ENCODE measurements around the gene GALNT13.

The GALNT13 gene

DNA sequence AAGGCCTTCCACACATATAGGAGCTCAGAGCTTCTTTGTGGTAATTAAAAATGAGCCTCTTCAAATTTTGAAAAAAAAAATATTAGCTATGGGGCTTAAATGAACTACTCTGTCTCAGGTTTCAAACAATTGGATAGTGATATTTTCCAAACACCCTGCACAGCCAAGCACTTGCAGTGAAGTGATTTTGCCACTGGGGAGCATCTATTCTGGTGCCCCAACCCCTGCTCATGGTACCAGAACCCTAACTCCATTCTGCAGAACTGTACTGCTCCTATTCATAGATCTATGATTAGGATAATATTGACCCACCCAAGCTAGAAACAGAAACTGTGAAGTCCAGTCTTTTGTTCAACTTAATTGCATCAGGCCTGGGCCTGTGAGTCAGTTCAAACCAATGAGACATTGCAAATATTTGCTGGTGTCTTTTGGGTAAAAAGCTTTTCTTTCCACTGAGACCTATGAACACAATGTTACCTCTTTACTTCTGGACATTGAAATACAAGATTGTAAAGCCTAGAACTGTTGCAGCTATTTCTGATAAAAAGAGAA lies 324.0 kb downstream of the GALNT13 start:
- H3K4me2 ChIP-seq (ENCODE audit: low read depth, low read length) = no peak overlapping the region
- H2AFZ ChIP-seq (ENCODE audit: low read length) = no peak overlapping the region
- H3K79me2 ChIP-seq (ENCODE audit: low read length) = no peaks in the 10 kb centered on the region
- H3K4me1 ChIP-seq (ENCODE audit: low read length) = no peaks in the 10 kb centered on the region
- TF ChIP-seq, protein P1, sequence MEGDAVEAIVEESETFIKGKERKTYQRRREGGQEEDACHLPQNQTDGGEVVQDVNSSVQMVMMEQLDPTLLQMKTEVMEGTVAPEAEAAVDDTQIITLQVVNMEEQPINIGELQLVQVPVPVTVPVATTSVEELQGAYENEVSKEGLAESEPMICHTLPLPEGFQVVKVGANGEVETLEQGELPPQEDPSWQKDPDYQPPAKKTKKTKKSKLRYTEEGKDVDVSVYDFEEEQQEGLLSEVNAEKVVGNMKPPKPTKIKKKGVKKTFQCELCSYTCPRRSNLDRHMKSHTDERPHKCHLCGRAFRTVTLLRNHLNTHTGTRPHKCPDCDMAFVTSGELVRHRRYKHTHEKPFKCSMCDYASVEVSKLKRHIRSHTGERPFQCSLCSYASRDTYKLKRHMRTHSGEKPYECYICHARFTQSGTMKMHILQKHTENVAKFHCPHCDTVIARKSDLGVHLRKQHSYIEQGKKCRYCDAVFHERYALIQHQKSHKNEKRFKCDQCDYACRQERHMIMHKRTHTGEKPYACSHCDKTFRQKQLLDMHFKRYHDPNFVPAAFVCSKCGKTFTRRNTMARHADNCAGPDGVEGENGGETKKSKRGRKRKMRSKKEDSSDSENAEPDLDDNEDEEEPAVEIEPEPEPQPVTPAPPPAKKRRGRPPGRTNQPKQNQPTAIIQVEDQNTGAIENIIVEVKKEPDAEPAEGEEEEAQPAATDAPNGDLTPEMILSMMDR (IDR thresholded peaks at IDR 0.05; ENCODE audit: low read length) = no peak
- no peak for TF ChIP-seq EZH2 (optimal IDR thresholded peaks at IDR 0.05; ENCODE audit: low read depth, low read length)
- TF ChIP-seq EZH2phosphoT487 (IDR thresholded peaks at IDR 0.05; ENCODE audit: low read length) = no peak
- no peaks in the 10 kb centered on the region for H3K27me3 ChIP-seq (replicated peaks; ENCODE audit: insufficient read depth, low read length)
- H3F3A ChIP-seq (ENCODE audit: insufficient read depth, low read length) = no peaks in the 10 kb centered on the region
- H3K9me3 ChIP-seq (replicated peaks; ENCODE audit: insufficient read depth, low read length) = no peaks in the 10 kb centered on the region
- H3K27ac ChIP-seq (ENCODE audit: low read length) = no peak overlapping the region
- H3K9me2 ChIP-seq (replicated peaks; ENCODE audit: insufficient read depth, low read length) = no peaks in the 10 kb centered on the region
- no peak overlapping the region for H3K4me3 ChIP-seq (ENCODE audit: low read length)
- H3K9ac ChIP-seq (ENCODE audit: low read length) = no peak overlapping the region
- no peaks in the 10 kb centered on the region for H3K36me3 ChIP-seq (replicated peaks; ENCODE audit: insufficient read depth, low read length)
- DNase-seq = no peak
- H4K20me1 ChIP-seq (ENCODE audit: insufficient read depth, low read length) = no peaks in the 10 kb centered on the region

DNA sequence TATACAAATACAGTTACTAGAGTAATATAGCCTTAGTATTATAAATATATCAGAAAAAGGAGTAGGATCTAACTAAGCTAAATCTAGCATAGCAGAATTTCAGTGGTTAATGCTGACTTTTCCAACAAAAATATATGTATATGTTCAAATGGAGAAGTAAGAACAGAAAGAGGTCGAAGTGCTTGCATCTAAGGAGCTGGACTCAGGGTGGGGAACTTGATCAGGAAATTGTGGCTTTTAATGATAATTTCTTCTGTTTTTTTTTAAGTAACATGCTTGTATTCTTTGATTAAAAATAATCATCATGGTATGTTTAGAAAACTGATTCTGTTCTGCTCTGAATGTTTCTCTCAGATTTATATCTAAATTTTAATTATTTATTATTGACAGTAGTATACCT lies 327.1 kb downstream of the GALNT13 start:
- H3K27me3 ChIP-seq (replicated peaks; ENCODE audit: insufficient read depth, low read length) = no peaks in the 10 kb centered on the region
- H2AFZ ChIP-seq (ENCODE audit: low read length) = no peak overlapping the region
- H3K36me3 ChIP-seq (replicated peaks; ENCODE audit: insufficient read depth, low read length) = no peaks in the 10 kb centered on the region
- H4K20me1 ChIP-seq (ENCODE audit: insufficient read depth, low read length) = no peaks in the 10 kb centered on the region
- H3K79me2 ChIP-seq (ENCODE audit: low read length) = no peaks in the 10 kb centered on the region
- no peaks in the 10 kb centered on the region for H3K4me1 ChIP-seq (ENCODE audit: low read length)
- no peak for DNase-seq
- H3K9me3 ChIP-seq (replicated peaks; ENCODE audit: insufficient read depth, low read length) = no peaks in the 10 kb centered on the region
- no peak overlapping the region for H3K4me3 ChIP-seq (ENCODE audit: low read length)
- no peak overlapping the region for H3K27ac ChIP-seq (ENCODE audit: low read length)
- H3K9me2 ChIP-seq (replicated peaks; ENCODE audit: insufficient read depth, low read length) = no peaks in the 10 kb centered on the region
- H3F3A ChIP-seq (ENCODE audit: insufficient read depth, low read length) = no peaks in the 10 kb centered on the region
- H3K9ac ChIP-seq (ENCODE audit: low read length) = no peak overlapping the region
- TF ChIP-seq EZH2phosphoT487 (IDR thresholded peaks at IDR 0.05; ENCODE audit: low read length) (no peak), EZH2 (optimal IDR thresholded peaks at IDR 0.05; ENCODE audit: low read depth, low read length) (no peak)
- TF ChIP-seq, protein P1 (IDR thresholded peaks at IDR 0.05; ENCODE audit: low read length) = no peak
- no peak overlapping the region for H3K4me2 ChIP-seq (ENCODE audit: low read depth, low read length)

DNA sequence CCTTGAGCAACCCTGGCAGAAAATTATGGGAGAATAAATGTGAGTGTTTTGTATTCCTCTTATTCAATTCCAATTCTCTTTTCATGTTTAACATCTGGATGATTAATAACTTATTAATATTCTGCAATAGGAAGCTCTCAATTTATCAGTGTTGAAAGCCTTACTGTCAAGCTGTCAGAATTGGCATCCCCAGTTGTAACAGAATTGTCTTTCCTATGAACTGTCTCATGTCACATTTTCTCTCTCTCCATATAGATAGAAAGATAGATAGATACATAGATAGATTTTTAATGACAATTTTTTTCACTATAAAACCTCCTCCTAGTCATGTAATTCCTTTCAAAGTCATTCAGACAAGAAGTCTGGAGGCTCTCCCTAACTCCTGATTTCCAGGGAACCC lies 331.5 kb downstream of the GALNT13 start:
- Histone ChIP-seq H3K4me3 (ENCODE audit: low read length) (no peak overlapping the region), H3K9me3 (replicated peaks; ENCODE audit: insufficient read depth, low read length) (no peaks in the 10 kb centered on the region), H4K20me1 (ENCODE audit: insufficient read depth, low read length) (no peaks in the 10 kb centered on the region), H3K9ac (ENCODE audit: low read length) (no peak overlapping the region), H3K9me2 (replicated peaks; ENCODE audit: insufficient read depth, low read length) (no peaks in the 10 kb centered on the region), H3K4me1 (ENCODE audit: low read length) (no peaks in the 10 kb centered on the region), H3K27ac (ENCODE audit: low read length) (no peak overlapping the region), H3K79me2 (ENCODE audit: low read length) (no peaks in the 10 kb centered on the region), H3F3A (ENCODE audit: insufficient read depth, low read length) (no peaks in the 10 kb centered on the region), H3K27me3 (replicated peaks; ENCODE audit: insufficient read depth, low read length) (no peaks in the 10 kb centered on the region), H3K36me3 (replicated peaks; ENCODE audit: insufficient read depth, low read length) (no peaks in the 10 kb centered on the region), H3K4me2 (ENCODE audit: low read depth, low read length) (no peak overlapping the region), H2AFZ (ENCODE audit: low read length) (no peak overlapping the region)
- no peak for DNase-seq
- TF ChIP-seq, protein P1 (IDR thresholded peaks at IDR 0.05; ENCODE audit: low read length) = no peak
- TF ChIP-seq EZH2phosphoT487 (IDR thresholded peaks at IDR 0.05; ENCODE audit: low read length) (no peak), EZH2 (optimal IDR thresholded peaks at IDR 0.05; ENCODE audit: low read depth, low read length) (no peak)

Measured in MM.1S (cell line).